K562 (cell line): ENCODE data around the gene KRT83. TPM values are rescaled to one million over a fixed set of nuclear protein-coding genes. Genes with fewer than 3 reads are reported as not detected.

Source experiments
- ATAC-seq: fragments of 200-7000 bp; cut with Tn5 transposase; 3 replicates; pipeline ENCODE4 v1.9.1; 2020; ENCODE audit warnings: moderate library complexity
- BruUV-seq: library from RNA; stranded (reverse); fragments of 400-500 nt; replicated peaks from 2 replicates; lab custom pipeline; 2021; lab: Mats Ljungman, UMichigan
- CTCF ChIA-PET: fragments of 300-600 bp; formaldehyde crosslinking; extraction: SDS; loops from one replicate; lab custom pipeline; 2021; ENCODE audit warnings: low intra/inter-chr PET ratio; lab: Yijun Ruan, JAX
- POLR2A ChIA-PET: fragments of 300-600, 350-650 bp; sonication (Branson Sonifier 250); formaldehyde crosslinking; extraction: SDS; loops from one replicate; lab custom pipeline; 2021; ENCODE audit warnings: antibody characterized with exemption, inconsistent platforms; lab: Yijun Ruan, JAX
- DNase-seq, 4 experiments: peaks; one replicate each; pipeline versions ENCODE4 v3.0.0 to v3.0.0-alpha.2; 2011 to 2018; ENCODE audit warnings: low spot score in 3 of 4, mixed read lengths in 3 of 4; ENCODE audit errors: extremely low read depth in 1 of 4
- FAIRE-seq: peaks from 2 replicates; lab custom pipeline; 2011; peaks lifted over from hg19 to GRCh38; lab: Jason Lieb, UNC
- H2AFZ ChIP-seq: 2 replicates; pipeline ENCODE4 v1.6.0; 2011; ENCODE audit warnings: low read depth, low read length, control low read depth, inconsistent platforms
- H3K27ac ChIP-seq: fragments of 200-600 bp; 3 replicates; pipeline ENCODE4 v1.8.0; 2011; ENCODE audit warnings: low read depth, mild to moderate bottlenecking, control low read depth, inconsistent platforms, low read length, moderate library complexity, mixed read lengths; ENCODE audit errors: extremely low read depth
- H3K27me3 ChIP-seq, 2 experiments: fragments of 300-600 bp in 1 of 2; 2 replicates in 1 of 2; 3 replicates in 1 of 2; pipeline versions ENCODE4 v1.6.0 to v1.8.0; 2011; ENCODE audit warnings: inconsistent platforms in 2 of 2, low read length in 2 of 2, mild to moderate bottlenecking in 1 of 2, mixed read lengths in 1 of 2, moderate library complexity in 1 of 2; ENCODE audit not compliant: control insufficient read depth in 2 of 2, insufficient read depth in 2 of 2
- H3K36me3 ChIP-seq: fragments of 300-600 bp; 3 replicates; pipeline ENCODE4 v1.8.0; 2011; ENCODE audit warnings: mild to moderate bottlenecking, low read length, inconsistent platforms; ENCODE audit not compliant: control insufficient read depth, insufficient read depth
- H3K4me1 ChIP-seq, 2 experiments: fragments of 200-600 bp in 1 of 2; replicated peaks in 1 of 2; 2 replicates in 1 of 2; 3 replicates in 1 of 2; pipeline versions ENCODE4 v1.5.1 to v1.8.0; 2011; ENCODE audit warnings: inconsistent platforms in 2 of 2, low read length in 2 of 2, mild to moderate bottlenecking in 1 of 2, mixed read lengths in 1 of 2, moderate library complexity in 1 of 2; ENCODE audit not compliant: control insufficient read depth in 2 of 2, insufficient read depth in 2 of 2
- H3K4me2 ChIP-seq: 2 replicates; pipeline ENCODE4 v1.6.1; 2011; ENCODE audit warnings: low read length, control low read depth, inconsistent platforms, mixed read lengths; ENCODE audit not compliant: insufficient read depth
- H3K4me3 ChIP-seq: fragments of 200-600 bp; sonication (generic), shearing (Covaris generic); 2 replicates; pipeline ENCODE4 v1.5.1; 2016; ENCODE audit warnings: control low read depth, inconsistent platforms
- H3K79me2 ChIP-seq: fragments of 200-600 bp; 3 replicates; pipeline ENCODE4 v1.8.0; 2011; ENCODE audit warnings: low read length, inconsistent platforms; ENCODE audit not compliant: control insufficient read depth, insufficient read depth
- H3K9ac ChIP-seq, 2 experiments: 2 replicates each; pipeline versions ENCODE4 v1.6.0 to v1.6.1; 2011; ENCODE audit warnings: low read depth in 2 of 2, low read length in 2 of 2, control low read depth in 1 of 2, inconsistent platforms in 1 of 2, mild to moderate bottlenecking in 1 of 2, mixed read lengths in 1 of 2; ENCODE audit not compliant: insufficient read depth in 1 of 2
- H3K9me1 ChIP-seq: one replicate; pipeline ENCODE4 v1.6.0; 2011; ENCODE audit warnings: inconsistent platforms, mild to moderate bottlenecking, low read length, moderate library complexity; ENCODE audit not compliant: control insufficient read depth, insufficient read depth
- H3K9me3 ChIP-seq: replicated peaks from 2 replicates; pipeline ENCODE4 v1.5.1; 2011; ENCODE audit warnings: low read depth, low read length, inconsistent platforms; ENCODE audit not compliant: control insufficient read depth, insufficient read depth
- H4K20me1 ChIP-seq: replicated peaks from 2 replicates; pipeline ENCODE4 v1.6.1; 2011; ENCODE audit warnings: low read length, inconsistent platforms, mixed read lengths; ENCODE audit not compliant: control insufficient read depth, insufficient read depth
- CHD2 ChIP-seq: IDR thresholded peaks from 2 replicates; pipeline ENCODE4 v1.6.1; 2011; ENCODE audit warnings: low read depth, low read length
- CREB3 ChIP-seq: fragments of 450-650 bp; conservative IDR thresholded peaks from 2 replicates; pipeline ENCODE4 v1.6.1; 2016; ENCODE audit warnings: missing genetic modification characterization, low read depth, mild to moderate bottlenecking, missing compliant biosample characterization, moderate library complexity
- ELK3 ChIP-seq: fragments of 450-650 bp; formaldehyde crosslinking; IDR thresholded peaks from 2 replicates; pipeline ENCODE4 v1.4.0; 2020; ENCODE audit warnings: mild to moderate bottlenecking
- HMBOX1 ChIP-seq: sonication (generic); IDR thresholded peaks from 2 replicates; pipeline ENCODE4 v1.6.1; 2016
- KAT2B ChIP-seq: IDR thresholded peaks from one replicate; pipeline ENCODE4 v1.6.1; 2012; ENCODE audit warnings: low read depth, mild to moderate bottlenecking, control low read depth, inconsistent platforms, low read length, moderate library complexity
- KDM1A ChIP-seq, 2 experiments: fragments of 450-650 bp; IDR thresholded peaks; 2 replicates each; pipeline ENCODE4 v1.6.1; 2016; ENCODE audit warnings: mild to moderate bottlenecking in 2 of 2
- NR2C2 ChIP-seq, 2 experiments: fragments of 200-800 bp in 1 of 2; sonication (Bioruptor generic) in 1 of 2; sonication (generic) in 1 of 2; formaldehyde crosslinking in 1 of 2; IDR thresholded peaks; 2 replicates each; pipeline versions ENCODE4 v1.6.1 to v1.8.0; 2016 to 2022; ENCODE audit warnings: mild to moderate bottlenecking in 1 of 2, missing compliant biosample characterization in 1 of 2, missing genetic modification characterization in 1 of 2, missing genetic modification reagents in 1 of 2
- NR2F6 ChIP-seq: fragments of 450-650 bp; formaldehyde crosslinking; IDR thresholded peaks from 2 replicates; pipeline ENCODE4 v1.4.0; 2020; ENCODE audit warnings: mild to moderate bottlenecking
- POLR2A ChIP-seq: fragments of 450-650 bp; conservative IDR thresholded peaks from 2 replicates; pipeline ENCODE4 v1.6.1; 2016
- RBBP5 ChIP-seq: fragments of 200-600 bp; sonication (generic); IDR thresholded peaks from 2 replicates; pipeline ENCODE4 v1.6.1; 2012; ENCODE audit warnings: borderline replicate concordance, mild to moderate bottlenecking, low read length, control low read depth, inconsistent platforms; ENCODE audit not compliant: insufficient read depth, poor library complexity, severe bottlenecking
- SMAD1 ChIP-seq: fragments of 150-350 bp; IDR thresholded peaks from 2 replicates; pipeline ENCODE4 v1.6.1; 2014; ENCODE audit warnings: low read length, low read depth; ENCODE audit not compliant: partially characterized antibody
- XRCC5 ChIP-seq: fragments of 200-400 bp; formaldehyde crosslinking; IDR thresholded peaks from 2 replicates; pipeline ENCODE4 v1.6.1; 2017; ENCODE audit warnings: low read depth, mild to moderate bottlenecking, low read length
- ZBED1 ChIP-seq: IDR thresholded peaks from 2 replicates; pipeline ENCODE4 v1.6.1; 2014
- ZNF134 ChIP-seq: fragments of 250-450 bp; sonication (Bioruptor Pico); conservative IDR thresholded peaks from 2 replicates; pipeline ENCODE4 v1.4.0; 2020
- ZNF384 ChIP-seq: IDR thresholded peaks from 2 replicates; pipeline ENCODE4 v1.6.1; 2012; ENCODE audit warnings: low read depth, low read length, improper control_type of control experiment
- ZNF644 ChIP-seq: fragments of 200-800 bp; sonication (Bioruptor generic); IDR thresholded peaks from 2 replicates; pipeline ENCODE4 v1.6.1; 2016; ENCODE audit warnings: low read depth, missing genetic modification characterization, missing compliant biosample characterization
- ZNF764 ChIP-seq: fragments of 250-450 bp; sonication (Bioruptor Pico); IDR thresholded peaks from 2 replicates; pipeline ENCODE4 v1.4.0; 2020; ENCODE audit warnings: low read depth, mild to moderate bottlenecking, moderate library complexity
- WGBS: fragments of 100-300 bp; shearing (Covaris generic); methylation state at CpG from one replicate; pipeline ENCODE4 v1.1.6; 2016; ENCODE audit warnings: low coverage, mixed read lengths; ENCODE audit not compliant: insufficient coverage; ENCODE audit errors: missing lambda C conversion rate; 5-methylcytosine and 5-hydroxymethylcytosine counted together
- in situ Hi-C: fragments of 300-500 bp; cut with MboI; formaldehyde crosslinking; loops from 4 replicates; pipeline ENCODE4 v1.15.0; 2018; ENCODE audit warnings: inconsistent platforms, mixed read lengths
- intact Hi-C: fragments of 100-400 bp; cut with micrococcal nuclease; formaldehyde crosslinking; loops from 2 replicates; pipeline ENCODE4 v1.14.2; 2022
- polyA plus RNA-seq, 8 experiments: library from polyadenylated mRNA; depleted of rRNA in 4 of 8; stranded (reverse) in 5 of 8; unstranded in 3 of 8; fragments of >200 nt; fragmentation: Nextera tagmentation in 2 of 8; fragmentation: Illumina TruSeq in 1 of 8; extraction: Ambion mirVana in 2 of 8; extraction: Trizol in 1 of 8; gene quantifications; 2 replicates each; pipeline versions ENCODE4 v1.2.1 to v1.2.3, GENCODE V29; 2011 to 2014; ENCODE audit warnings: inconsistent platforms in 1 of 8, missing spikeins in 1 of 8
- total RNA-seq, 7 experiments: library from RNA; depleted of rRNA in 6 of 7; stranded (reverse); fragments of >200 nt in 6 of 7; fragmentation: Illumina TruSeq in 2 of 7; extraction: Trizol in 2 of 7; gene quantifications; 2 replicates each; pipeline versions ENCODE4 v1.2.1 to v1.2.3, GENCODE V29; 2011 to 2021; ENCODE audit warnings: low replicate concordance in 1 of 7

The KRT83 gene
- total and polyA plus RNA-seq, 9 of the 15 experiments (the other 6 are each of a cell fraction or from before 2014, with no cell fraction given), result not detected

GRCh38 chr12:52270541-52271070 is 50.6 kb downstream of the KRT83 start:
- Histone ChIP-seq H3K27me3 (peaks cover 0 to 22% of the 10 kb centered on the region in 2 experiments; a peak in 1 of 5 replicates), H3K4me1 (no peaks in the 10 kb centered on the region), H3K4me3 (no peak overlapping the region), H3K79me2 (no peaks in the 10 kb centered on the region), H3K36me3 (no peaks in the 10 kb centered on the region), H3K9me3 (no peaks in the 10 kb centered on the region), H4K20me1 (no peaks in the 10 kb centered on the region; the same call in 1 of the 2 replicates), H3K27ac (no peak overlapping the region), H3K4me2 (no peak overlapping the region), H3K9ac (no peak overlapping the region), H3K9me1 (no peaks in the 10 kb centered on the region), H2AFZ (no peak overlapping the region)
- ATAC-seq, result no peak
- FAIRE-seq, result no peak
- ChIA-PET POLR2A (interaction anchor here (0.5 kb wide), 1 partner anchor 600 kb away, joined by 4 read pairs; no protein-coding TSS in a partner anchor), CTCF (no interaction called here)
- WGBS, result 5% methylated on average over 6 of the region's 6 CpGs
- DNase-seq, result no peak
- no TSS peak for BruUV-seq
- in situ Hi-C loops, result no loop called here
- intact Hi-C loops, result no loop called here
- TF ChIP-seq CHD2 (no peak), NR2F6 (no peak), SMAD1 (no peak), ZNF134 (CRISPR knock-in tag) (no peak), KDM1A (IDR thresholded peaks at IDR 0.05) (no peak), ELK3 (CRISPR knock-in tag) (no peak), XRCC5 (no peak), CREB3 (tag) (no peak), POLR2A (no peak), KAT2B (no peak), HMBOX1 (no peak), ZNF764 (CRISPR knock-in tag) (no peak), ZNF644 (tag) (no peak), NR2C2 (CRISPR knock-in tag; IDR thresholded peaks at IDR 0.05) (no peak), NR2C2 (tag; IDR thresholded peaks at IDR 0.05) (no peak), ZBED1 (no peak), ZNF384 (no peak), RBBP5 (no peak)
